HG02623 (cell line): ENCODE data around the gene GPR183.

ENCODE experiments used
- ATAC-seq: cut with Tn5 transposase; IDR thresholded peaks from one replicate; pipeline ENCODE4 v1.9.1; 2021; ENCODE audit warnings: moderate library complexity; ENCODE audit not compliant: unreplicated experiment

The GPR183 gene

GRCh38 chr13:99272481-99272880, 34.7 kb downstream of the GPR183 start:
- ATAC-seq = no peak

GRCh38 chr13:99271249-99271648, 36.0 kb downstream of the GPR183 start:
- no peak for ATAC-seq

- no peak for ATAC-seq
Observed at GRCh38 chr13:99270518-99270917, 36.7 kb downstream of the GPR183 start.

GRCh38 chr13:99269627-99270241, 37.5 kb downstream of the GPR183 start:
- no peak for ATAC-seq

- ATAC-seq = no peak
Observed at GRCh38 chr13:99268822-99269221, 38.4 kb downstream of the GPR183 start.

- no peak for ATAC-seq
Observed at GRCh38 chr13:99267927-99268326, 39.3 kb downstream of the GPR183 start.

- ATAC-seq = no peak
Observed at GRCh38 chr13:99266827-99267226, 40.4 kb downstream of the GPR183 start.

GRCh38 chr13:99265821-99266426, 41.3 kb downstream of the GPR183 start:
- no peak for ATAC-seq

GRCh38 chr13:99265162-99265800, 41.9 kb downstream of the GPR183 start:
- no peak for ATAC-seq

- no peak for ATAC-seq
Observed at GRCh38 chr13:99264051-99264450, 43.1 kb downstream of the GPR183 start.

- no peak for ATAC-seq
Observed at GRCh38 chr13:99263126-99263785, 43.9 kb downstream of the GPR183 start.

GRCh38 chr13:99261059-99261458, 46.1 kb downstream of the GPR183 start:
- no peak for ATAC-seq

GRCh38 chr13:99260216-99260615, 47.0 kb downstream of the GPR183 start:
- no peak for ATAC-seq

- ATAC-seq = peak; percentile 70
Observed at GRCh38 chr13:99258946-99259345, 48.3 kb downstream of the GPR183 start.

- ATAC-seq = peak; percentile 88
Observed at GRCh38 chr13:99258210-99258860, 48.9 kb downstream of the GPR183 start, which contains the start of gene GPR18. TSS of gene GPR18 (minus strand) at chr13:99258379. CDS start at chr13:99255872, 2,507 bp downstream.

GRCh38 chr13:99257291-99257690, 49.9 kb downstream of the GPR183 start:
- no peak for ATAC-seq

- ATAC-seq = no peak
Observed at GRCh38 chr13:99256709-99257108, 50.5 kb downstream of the GPR183 start.

GRCh38 chr13:99256283-99256682, 50.9 kb downstream of the GPR183 start:
- no peak for ATAC-seq

GRCh38 chr13:99255271-99255670, 51.9 kb downstream of the GPR183 start:
- ATAC-seq = no peak

- ATAC-seq = no peak
Observed at GRCh38 chr13:99254830-99255229, 52.4 kb downstream of the GPR183 start.

- ATAC-seq = no peak
Observed at GRCh38 chr13:99251921-99252320, 55.3 kb downstream of the GPR183 start.
